Globus pallidus (tissue), 1 donor: ENCODE results near the gene TCF4.
A peak's percentile ranks its signal among the peaks of the same experiment; 100 is the strongest.

Experiments
- DNase-seq: peaks from one replicate; pipeline ENCODE4 v3.0.0-alpha.2; 2015; ENCODE audit warnings: low spot score

Gene TCF4

GRCh38 chr18:55439056-55439455 is 148.9 kb downstream of the TCF4 start:
- DNase-seq = no peak

- DNase-seq = no peak
Measured at GRCh38 chr18:55435592-55435991, 152.4 kb downstream of the TCF4 start.

- no peak for DNase-seq
Measured at GRCh38 chr18:55433648-55434047, 154.3 kb downstream of the TCF4 start.

DNA sequence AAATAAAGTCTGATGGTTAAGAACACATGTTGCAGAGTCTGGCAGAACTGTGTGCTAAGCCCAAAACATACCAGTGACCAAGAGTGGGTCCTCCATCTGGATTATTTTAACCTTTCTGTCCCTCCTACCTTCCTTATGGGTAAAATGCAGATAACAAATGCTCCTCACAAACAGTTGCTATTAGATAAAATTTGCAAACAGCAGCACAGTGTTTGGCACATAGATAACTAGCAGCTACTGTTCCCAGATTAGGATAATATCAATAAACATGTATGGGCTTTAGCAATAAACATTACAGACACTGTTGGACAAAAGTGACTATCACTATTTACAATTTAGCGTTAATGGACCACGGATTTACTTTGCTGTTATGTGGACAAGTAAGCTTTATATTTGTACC is 154.9 kb downstream of the TCF4 start:
- no peak for DNase-seq

GRCh38 chr18:55432307-55433040 is 155.5 kb downstream of the TCF4 start:
- no peak for DNase-seq

DNA sequence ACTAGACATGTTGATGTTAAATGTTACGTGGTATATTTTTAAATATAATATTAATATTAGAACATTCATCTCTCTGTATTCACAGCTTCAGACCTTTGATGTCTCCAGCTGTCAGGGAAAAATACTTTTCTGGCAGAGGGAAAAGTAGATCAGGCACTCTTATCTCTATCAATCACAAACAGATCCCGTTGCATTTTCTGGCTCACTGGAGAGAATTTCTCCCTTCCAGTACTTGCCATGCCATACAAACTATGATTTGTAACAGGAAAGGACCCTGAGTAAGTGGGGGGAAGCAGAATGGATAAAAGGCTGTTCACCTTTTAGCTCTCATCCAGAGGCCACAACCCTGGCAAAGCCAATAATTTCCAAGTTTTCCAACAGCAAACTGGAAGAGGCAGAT is 158.0 kb downstream of the TCF4 start:
- DNase-seq = no peak

DNA sequence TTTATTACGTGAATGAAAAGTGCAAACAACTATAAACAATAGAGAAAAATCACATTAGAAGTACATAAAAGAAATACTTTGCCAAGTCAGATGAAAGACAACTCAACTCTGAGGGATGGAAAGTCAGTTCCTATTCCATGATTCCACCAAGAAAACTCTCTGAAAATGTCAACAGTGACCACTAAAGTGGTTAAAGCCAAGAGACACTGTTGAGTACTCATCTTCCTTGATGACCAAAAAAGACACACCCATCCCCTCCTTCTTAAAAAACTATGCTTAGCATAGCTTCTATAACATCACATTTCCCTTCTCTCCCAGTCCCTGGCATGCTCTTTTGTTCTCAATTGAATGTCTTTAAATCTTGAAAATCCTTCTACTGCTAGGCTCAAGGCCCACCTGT is 160.0 kb downstream of the TCF4 start:
- no peak for DNase-seq

GRCh38 chr18:55425698-55426097 is 162.3 kb downstream of the TCF4 start:
- no peak for DNase-seq

DNA sequence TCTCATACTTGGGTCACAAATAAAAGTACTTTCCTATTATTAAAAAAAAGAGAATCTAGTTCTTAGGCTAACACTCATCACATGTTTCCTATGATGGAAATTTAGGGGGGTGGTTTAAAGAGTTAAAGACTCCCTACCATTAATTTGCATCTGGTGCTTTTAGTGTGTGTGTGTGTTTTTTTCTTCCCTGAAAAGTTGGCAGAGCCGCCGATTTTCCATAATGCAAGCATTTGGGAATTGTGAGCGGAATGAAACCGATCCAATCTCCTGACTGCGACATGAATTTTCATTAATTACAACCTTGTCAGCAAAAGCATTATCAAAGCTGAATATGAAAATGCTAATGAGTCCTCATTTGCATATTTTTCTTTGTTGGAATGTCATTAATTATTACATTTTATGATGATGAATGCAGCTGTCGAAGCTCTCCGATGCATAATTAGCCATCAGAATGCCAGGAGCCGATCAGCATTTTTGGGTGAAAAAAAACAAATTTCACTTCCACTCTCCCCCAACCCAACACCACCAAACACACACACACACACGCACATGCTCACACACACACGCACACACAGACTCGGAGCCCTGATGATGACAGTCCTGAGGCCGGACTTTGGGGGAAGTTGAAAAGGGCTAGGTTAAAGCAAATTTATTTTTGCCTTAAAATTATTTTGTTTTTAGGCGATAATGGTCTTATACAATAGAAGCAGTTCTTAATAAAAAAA is 165.4 kb downstream of the TCF4 start:
- DNase-seq = peak; percentile 77

- peak; percentile 77 for DNase-seq
Measured at GRCh38 chr18:55421615-55422419, 166.2 kb downstream of the TCF4 start.

DNA sequence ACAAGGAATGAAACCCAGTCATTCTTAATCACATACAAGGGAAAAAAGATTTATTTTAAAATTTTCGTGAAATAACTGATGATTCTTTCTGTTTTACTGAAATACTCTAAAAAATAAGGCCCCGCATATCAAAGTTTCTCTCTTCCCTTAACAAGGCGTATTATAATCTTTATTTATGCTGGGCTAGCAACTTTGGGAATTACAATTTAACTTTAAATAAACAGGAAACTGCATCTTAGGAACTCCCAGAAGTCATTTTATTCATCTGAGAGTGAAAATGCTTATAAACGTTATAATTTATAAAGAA is 166.7 kb downstream of the TCF4 start:
- no peak for DNase-seq

DNA sequence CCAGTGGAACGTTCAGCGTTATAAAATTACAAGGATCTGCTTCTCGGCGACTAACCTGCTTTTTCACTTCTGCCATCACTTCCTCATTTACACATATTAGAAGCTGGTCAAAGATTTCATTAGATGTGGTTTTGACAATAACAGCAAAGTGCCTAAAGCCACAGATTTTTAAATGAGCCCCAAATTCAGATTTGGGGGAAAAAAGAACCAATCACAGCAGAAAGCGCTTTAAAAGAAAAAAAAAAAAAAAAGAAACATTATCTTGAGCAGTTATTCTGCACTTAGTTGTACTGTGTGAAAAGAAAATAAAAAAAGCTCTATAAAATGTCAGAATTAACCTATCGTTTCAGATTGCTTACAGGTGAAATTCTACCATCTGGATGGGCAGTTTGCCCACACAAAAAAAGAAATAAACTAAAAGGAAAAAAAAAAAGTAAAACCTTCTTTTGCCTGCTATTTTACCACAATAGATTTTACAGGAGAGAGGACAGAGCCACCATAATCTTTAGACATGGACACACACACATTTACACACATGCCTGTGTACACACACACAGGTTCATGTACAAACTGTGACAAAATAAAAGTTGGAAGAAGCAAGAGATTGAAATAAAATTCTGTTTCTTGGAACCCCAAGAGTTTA is 167.2 kb downstream of the TCF4 start:
- DNase-seq = no peak

DNA sequence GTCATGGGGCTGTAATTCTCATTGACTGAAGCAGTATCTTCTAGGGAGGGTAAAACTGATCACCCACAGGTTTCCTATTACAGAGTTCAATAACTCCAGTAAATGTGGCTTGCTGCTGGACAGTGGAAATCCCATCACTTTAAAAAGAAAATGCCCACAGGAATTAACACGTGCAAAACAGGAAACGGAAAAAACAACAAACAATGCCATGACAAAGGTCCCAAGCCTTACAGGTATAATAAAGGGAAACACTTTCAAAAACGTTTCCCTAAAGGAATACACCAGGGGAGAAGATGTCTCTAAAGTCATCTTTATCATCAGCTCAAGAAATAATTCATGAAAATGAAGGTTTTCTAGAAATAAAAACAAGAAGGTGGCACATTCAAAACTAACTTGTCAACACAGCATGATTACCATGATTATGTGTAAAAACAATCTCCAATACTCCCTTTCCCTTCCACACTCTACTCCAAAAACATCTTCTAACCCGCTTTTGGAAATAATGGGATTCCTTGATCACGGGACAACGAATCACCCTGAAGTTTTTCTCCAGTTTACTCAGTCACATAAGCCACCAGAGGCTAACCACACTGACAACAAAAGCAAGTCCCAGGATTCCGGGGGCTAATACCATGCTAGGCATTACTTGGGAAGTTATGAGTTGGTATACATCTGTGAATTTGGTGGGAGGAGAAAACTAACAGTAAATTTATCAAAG is 167.9 kb downstream of the TCF4 start:
- peak; percentile 68 for DNase-seq

DNA sequence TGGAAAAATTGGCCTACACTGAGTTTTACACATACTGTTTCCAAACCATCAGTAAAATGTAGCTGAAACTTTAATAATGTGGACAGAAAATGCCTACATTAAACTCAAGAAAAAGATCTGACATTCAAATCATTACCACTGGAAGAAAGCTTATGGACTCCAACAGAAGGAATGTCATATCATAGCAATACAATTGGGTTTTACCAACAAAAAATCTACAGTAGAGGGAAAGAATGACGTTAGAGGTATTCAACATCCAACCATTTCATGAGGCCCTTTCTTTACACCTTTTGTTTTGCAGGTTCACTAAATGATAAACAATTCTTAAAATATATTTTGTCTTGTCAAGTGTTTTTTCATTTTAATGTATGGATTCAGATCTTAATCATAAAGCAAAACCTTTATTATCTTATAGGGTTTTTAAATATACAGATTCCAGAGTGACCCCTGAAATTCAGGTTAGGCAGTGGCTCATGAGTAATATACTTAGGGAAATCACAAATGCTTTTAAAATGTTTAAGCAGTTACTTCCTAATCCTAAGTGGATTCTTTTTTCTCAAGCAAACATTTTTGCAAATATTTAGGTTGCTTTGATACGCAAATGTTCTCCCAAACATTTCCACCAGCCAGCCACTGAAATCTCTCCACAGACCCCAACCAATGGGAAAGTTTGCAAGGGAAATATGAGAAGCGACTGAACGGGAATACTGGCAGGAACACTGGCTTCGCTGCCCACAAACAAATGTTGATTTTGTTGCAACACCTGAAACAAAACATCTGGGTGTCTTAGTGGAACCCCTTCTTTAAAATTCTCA is 168.7 kb downstream of the TCF4 start:
- no peak for DNase-seq

- DNase-seq = no peak
Measured at GRCh38 chr18:55418439-55418838, 169.6 kb downstream of the TCF4 start.

DNA sequence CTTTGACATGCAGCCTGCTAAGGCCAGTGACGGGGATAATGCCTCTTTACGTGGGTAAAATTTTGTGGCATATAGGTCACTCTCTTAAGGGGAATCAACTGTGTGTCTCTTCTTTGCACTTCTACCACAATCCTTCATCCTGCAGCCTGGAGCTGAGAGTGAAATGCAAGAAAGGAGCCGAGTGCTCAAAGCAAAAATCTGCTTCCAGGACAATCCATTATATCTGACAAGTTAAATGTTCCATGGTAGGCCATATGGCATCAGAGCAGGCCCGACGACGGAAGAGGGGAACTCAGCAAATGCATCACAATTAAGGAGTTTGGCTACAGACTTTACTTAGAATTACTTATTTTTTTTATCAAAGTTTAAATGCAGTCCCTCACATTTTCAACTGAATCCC is 171.2 kb downstream of the TCF4 start:
- no peak for DNase-seq

GRCh38 chr18:55415258-55415871 is 172.6 kb downstream of the TCF4 start:
- DNase-seq = peak; percentile 89

GRCh38 chr18:55414475-55414874 is 173.5 kb downstream of the TCF4 start:
- no peak for DNase-seq

- DNase-seq = no peak
Measured at GRCh38 chr18:55413474-55413873, 174.5 kb downstream of the TCF4 start.

DNA sequence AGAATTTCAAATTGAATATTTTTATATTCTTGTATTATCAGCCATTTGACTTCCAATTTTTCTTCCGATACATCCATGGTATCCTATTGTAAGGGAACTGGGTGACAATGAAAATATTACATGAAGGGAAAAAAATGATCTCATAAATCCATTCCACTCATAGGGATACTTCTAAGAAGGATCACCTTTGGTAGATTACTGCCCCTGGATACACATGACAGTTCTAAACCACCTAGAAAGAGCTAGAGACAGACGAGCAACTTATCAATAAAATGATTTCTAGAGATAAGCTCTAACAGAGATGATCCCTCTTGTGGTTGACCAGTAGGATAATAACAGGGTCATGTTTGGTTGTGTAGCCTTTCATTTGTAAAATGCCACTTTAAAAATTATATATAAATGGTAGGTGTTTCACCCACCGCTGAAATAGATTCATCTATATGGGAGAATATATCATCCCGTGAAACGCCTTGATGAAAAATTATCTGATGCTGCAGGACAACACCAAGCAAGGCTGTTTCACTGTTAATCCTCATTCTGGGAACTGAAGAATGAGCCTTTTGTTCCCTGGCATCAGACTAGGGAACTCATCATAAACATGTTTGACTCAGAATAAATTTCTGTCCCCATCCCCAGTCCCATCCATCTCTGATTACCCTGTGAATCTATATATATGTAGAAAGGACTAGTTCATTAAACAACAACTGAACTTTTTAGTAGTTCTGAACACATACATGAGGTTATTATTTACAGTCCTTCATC is 180.0 kb downstream of the TCF4 start:
- peak; percentile 91 for DNase-seq
